Lower leg skin (tissue), 3 donors: ENCODE data around the gene SBNO2.

ENCODE experiments used
- CTCF ChIP-seq, 3 donors: fragments of 450-650 bp; IDR thresholded peaks; one replicate each; pipeline ENCODE4 v1.5.1; 2016; ENCODE audit warnings: antibody characterized with exemption in 3 of 3, mild to moderate bottlenecking in 3 of 3, moderate library complexity in 2 of 3
- POLR2A ChIP-seq, 2 donors: fragments of 450-650 bp; IDR thresholded peaks; one replicate each; pipeline ENCODE4 v1.6.1; 2016 to 2017; ENCODE audit warnings: antibody characterized with exemption in 2 of 2, mild to moderate bottlenecking in 1 of 2, moderate library complexity in 1 of 2

- TF ChIP-seq POLR2A (IDR thresholded peaks at IDR 0.05) (no peak), CTCF (IDR thresholded peaks at IDR 0.05) (no peak)
These were observed 61.6 kb downstream of the SBNO2 start for GRCh38 chr19:1112268-1113029.
